PC-3 (cell line): ENCODE measurements around the gene PDHA1. TPM values are rescaled to one million over a fixed set of nuclear protein-coding genes. Genes with fewer than 3 reads are reported as not detected.

Experiments
- ATAC-seq: fragments of 200-7000 bp; cut with Tn5 transposase; 2 replicates; pipeline ENCODE4 v1.9.1; 2020; ENCODE audit warnings: mild to moderate bottlenecking, moderate library complexity
- Bru-seq: library from RNA; stranded (reverse); fragments of 400-500 nt; gene quantifications from one replicate; lab custom pipeline; 2021; lab: Mats Ljungman, UMichigan
- BruChase-seq, 2 experiments: library from RNA; stranded (reverse); fragments of 400-500 nt; gene quantifications; one replicate each; lab custom pipeline; 2021; lab: Mats Ljungman, UMichigan
- BruUV-seq: library from RNA; stranded (reverse); fragments of 400-500 nt; replicated peaks from 2 replicates; lab custom pipeline; 2021; lab: Mats Ljungman, UMichigan
- CTCF ChIA-PET: fragments of 300-600 bp; sonication (Branson Sonifier 250); formaldehyde crosslinking; loops from one replicate; lab custom pipeline; 2022; ENCODE audit warnings: antibody characterized with exemption; lab: Charles Lee
- POLR2A ChIA-PET: fragments of 300-600 bp; sonication (Branson Sonifier 250); formaldehyde crosslinking; loops from one replicate; lab custom pipeline; 2022; ENCODE audit warnings: antibody characterized with exemption; ENCODE audit not compliant: unreplicated experiment; lab: Charles Lee
- DNase-seq: peaks from one replicate; pipeline ENCODE4 v3.0.0-alpha.2; 2015
- H2AFZ ChIP-seq: fragments of 300-600 bp; sonication (generic); 2 replicates; pipeline ENCODE4 v1.6.0; 2016; ENCODE audit warnings: antibody characterized with exemption, low read length
- H3F3A ChIP-seq: fragments of 300-600 bp; sonication (generic); one replicate; pipeline ENCODE4 v1.6.0; 2017; ENCODE audit warnings: antibody characterized with exemption, low read length, control low read depth, mild to moderate bottlenecking; ENCODE audit not compliant: unreplicated experiment
- H3K27ac ChIP-seq: fragments of 300-600 bp; sonication (generic); 2 replicates; pipeline ENCODE4 v1.5.1; 2016; ENCODE audit warnings: mild to moderate bottlenecking, low read length
- H3K27me3 ChIP-seq: fragments of 300-600 bp; sonication (generic); 2 replicates; pipeline ENCODE4 v1.6.1; 2016; ENCODE audit warnings: low read length, mixed read lengths
- H3K36me3 ChIP-seq: fragments of 300-600 bp; sonication (generic); 2 replicates; pipeline ENCODE4 v1.6.1; 2016; ENCODE audit warnings: low read depth, mixed run types, low read length, mixed read lengths
- H3K4me1 ChIP-seq: fragments of 300-600 bp; sonication (generic); 2 replicates; pipeline ENCODE4 v1.5.1; 2016; ENCODE audit warnings: low read length; ENCODE audit not compliant: insufficient read depth
- H3K4me2 ChIP-seq: fragments of 300-600 bp; sonication (generic); 2 replicates; pipeline ENCODE4 v1.6.0; 2016; ENCODE audit warnings: low read length
- H3K4me3 ChIP-seq: fragments of 300-600 bp; sonication (generic); 2 replicates; pipeline ENCODE4 v1.5.1; 2016; ENCODE audit warnings: mild to moderate bottlenecking, low read length, mixed read lengths
- H3K79me2 ChIP-seq: fragments of 300-600 bp; sonication (generic); 2 replicates; pipeline ENCODE4 v1.6.1; 2017; ENCODE audit warnings: low read length, mixed read lengths
- H3K9ac ChIP-seq: fragments of 300-600 bp; sonication (generic); 2 replicates; pipeline ENCODE4 v1.6.0; 2016; ENCODE audit warnings: mild to moderate bottlenecking, low read length
- H3K9me2 ChIP-seq: fragments of 300-600 bp; sonication (generic); replicated peaks from 2 replicates; pipeline ENCODE4 v1.6.1; 2016; ENCODE audit warnings: mixed run types, low read length, mixed read lengths
- H3K9me3 ChIP-seq: fragments of 300-600 bp; sonication (generic); 2 replicates; pipeline ENCODE4 v1.6.1; 2016; ENCODE audit warnings: low read length, mixed read lengths
- H4K20me1 ChIP-seq: fragments of 300-600 bp; sonication (generic); 2 replicates; pipeline ENCODE4 v1.6.1; 2016; ENCODE audit warnings: low read length, mixed read lengths
- CTCF ChIP-seq: fragments of 300-600 bp; sonication (generic); conservative IDR thresholded peaks from 2 replicates; pipeline ENCODE4 v1.5.1; 2017; ENCODE audit warnings: antibody characterized with exemption, low read depth, mild to moderate bottlenecking, low read length
- EZH2 ChIP-seq: fragments of 300-600 bp; sonication (generic); IDR thresholded peaks from one replicate; pipeline ENCODE4 v1.6.1; 2017; ENCODE audit warnings: antibody characterized with exemption, mild to moderate bottlenecking, low read length; ENCODE audit not compliant: unreplicated experiment
- EZH2phosphoT487 ChIP-seq: fragments of 300-600 bp; sonication (generic); IDR thresholded peaks from 2 replicates; pipeline ENCODE4 v1.6.1; 2018; ENCODE audit warnings: mild to moderate bottlenecking, antibody characterized with exemption, low read length, borderline replicate concordance
- intact Hi-C: fragments of 100-400 bp; cut with micrococcal nuclease; formaldehyde crosslinking; loops from 2 replicates; pipeline ENCODE4 v1.9.0; 2023
- long read RNA-seq: library from polyadenylated mRNA; unstranded; transcript quantifications from one replicate; pipeline ENCODE4 v2.0.0, GENCODE V29; 2021; ENCODE audit not compliant: unreplicated experiment
- total RNA-seq: library from RNA; depleted of rRNA; stranded (reverse); fragments of >200 nt; gene quantifications from 2 replicates; pipeline ENCODE4 v1.2.3, GENCODE V29; 2014; rRNA removed

The PDHA1 gene
- total RNA-seq (408 and 454 TPM in 2 replicates), Bru-seq, nascent RNA (percentile 86 among the genes with signal in this experiment), BruChase-seq, experiment 1, labeled RNA remaining after a 6-hour chase (percentile 91 among the genes with signal in this experiment), BruChase-seq, experiment 2, labeled RNA remaining after a 2-hour chase (percentile 89 among the genes with signal in this experiment)
- long read RNA-seq, transcript PDHA1-206 (11 exons, 3,310 nt), result major isoform, 198 of 343 reads
- long read RNA-seq, transcript PDHA1-212 (10 exons, 3,277 nt), result minor isoform, 10 of 343 reads
- long read RNA-seq, transcript PDHA1-204 (12 exons, 3,484 nt), result minor isoform, 9 of 343 reads
- long read RNA-seq, partial matches to known transcripts, result 16 of 343 reads
- long read RNA-seq, other reads (novel, unspliced or antisense), result 105 of 343 reads

GRCh38 chrX:19343535-19344408, at the start of gene PDHA1:
Gene PDHA1 (plus strand): TSS chrX:19343927. CDS start chrX:19344038, 111 bp downstream.
- Histone ChIP-seq H3K27me3 (no peaks in the 10 kb centered on the region), H3K9ac (peak within 1 kb of the TSS; percentile 92), H3K4me2 (peak within 1 kb of the TSS; percentile 98), H2AFZ (peak within 1 kb of the TSS; percentile 91), H3K79me2 (peaks cover 48% of the 10 kb centered on the region), H3K27ac (0 out of 2 replicates have a peak within 1 kb of the TSS, but pooled peaks have one; percentile 18), H3F3A (no peaks in the 10 kb centered on the region), H3K36me3 (peaks cover 5% of the 10 kb centered on the region; the same call in 1 of the 2 replicates), H3K9me3 (no peaks in the 10 kb centered on the region), H3K4me1 (peaks cover 12% of the 10 kb centered on the region; the same call in 1 of the 2 replicates), H3K4me3 (peak within 1 kb of the TSS; percentile 80), H3K9me2 (no peaks in the 10 kb centered on the region), H4K20me1 (peaks cover 18% of the 10 kb centered on the region; the same call in 1 of the 2 replicates)
- BruUV-seq, result no TSS peak
- POLR2A ChIA-PET, result no interaction called here
- ATAC-seq (peak; percentile 88), DNase-seq (peak; percentile 95)
- TF ChIP-seq EZH2phosphoT487 (no peak), CTCF (no peak)
- CTCF ChIA-PET, result no interaction called here
- intact Hi-C loops, result no loop called here

GRCh38 chrX:19303256-19303880, 40.4 kb upstream of the PDHA1 start:
- intact Hi-C loops, result no loop called here
- H3K27ac ChIP-seq, result no peak overlapping the region
- H3K36me3 ChIP-seq, result no peaks in the 10 kb centered on the region
- CTCF ChIA-PET, result no interaction called here
- H3K4me1 ChIP-seq, result no peaks in the 10 kb centered on the region; the same call in 1 of the 2 replicates
- no peaks in the 10 kb centered on the region for H3F3A ChIP-seq
- ATAC-seq (no peak), DNase-seq (peak; percentile 42)
- peak overlapping the region; percentile 5; the same call in 1 of the 2 replicates for H3K4me2 ChIP-seq
- no peak overlapping the region for H2AFZ ChIP-seq
- H3K4me3 ChIP-seq, result no peak overlapping the region
- no peak for TF ChIP-seq EZH2
- no peak for TF ChIP-seq CTCF
- no peak for TF ChIP-seq EZH2phosphoT487
- no peaks in the 10 kb centered on the region for H3K9me3 ChIP-seq
- no peaks in the 10 kb centered on the region for H3K9me2 ChIP-seq
- H3K9ac ChIP-seq, result no peak overlapping the region
- no peaks in the 10 kb centered on the region for H4K20me1 ChIP-seq
- POLR2A ChIA-PET, result no interaction called here
- no peaks in the 10 kb centered on the region for H3K79me2 ChIP-seq
- BruUV-seq, result no TSS peak
- 0 out of 2 replicates have a peak, but pooled peaks cover 3% of the 10 kb centered on the region for H3K27me3 ChIP-seq
